Right renal pelvis (tissue), 4 donors: ENCODE results near the gene SLC7A6. TPM values are rescaled to one million over a fixed set of nuclear protein-coding genes. Genes with fewer than 3 reads are reported as not detected.

ENCODE experiments used
- DNase-seq, 4 donors: peaks; one replicate each; pipeline ENCODE4 v3.0.0-alpha.2; 2013; ENCODE audit warnings: low read depth in 4 of 4, low spot score in 3 of 4, missing footprints in 1 of 4
- polyA plus RNA-seq, 4 donors: library from polyadenylated mRNA; unstranded; fragments of 120-200 nt; gene quantifications; one replicate each; pipeline ENCODE4 v1.2.1, GENCODE V29; 2013; ENCODE audit not compliant: insufficient read length in 4 of 4

Gene SLC7A6
- polyA plus RNA-seq: 10 to 100 TPM; 12.6 to 16.3 (median 13.4) TPM

GRCh38 chr16:68264128-68265077 is at the start of gene SLC7A6:
SLC7A6 (plus strand) TSS chr16:68264526; CDS start chr16:68274727, 10,201 bp downstream.
- no peak for DNase-seq

- no peak for DNase-seq
Observed at GRCh38 chr16:68214726-68215125, 49.6 kb upstream of the SLC7A6 start.

GRCh38 chr16:68215302-68215701 is 49.0 kb upstream of the SLC7A6 start:
- DNase-seq: no peak

- DNase-seq: no peak
Observed at GRCh38 chr16:68216240-68216639, 48.1 kb upstream of the SLC7A6 start.

- no peak for DNase-seq
Observed at GRCh38 chr16:68217506-68217905, 46.8 kb upstream of the SLC7A6 start.

- no peak for DNase-seq
Observed at GRCh38 chr16:68219725-68220351, 44.5 kb upstream of the SLC7A6 start.

GRCh38 chr16:68223072-68223471 is 41.3 kb upstream of the SLC7A6 start:
- DNase-seq: no peak

- DNase-seq: no peak
Observed at GRCh38 chr16:68226116-68226515, 38.2 kb upstream of the SLC7A6 start.

- DNase-seq: no peak
Observed at GRCh38 chr16:68227183-68227793, 37.0 kb upstream of the SLC7A6 start.

- DNase-seq: no peak
Observed at GRCh38 chr16:68227850-68228553, 36.3 kb upstream of the SLC7A6 start.

- DNase-seq: no peak
Observed at GRCh38 chr16:68228652-68229051, 35.7 kb upstream of the SLC7A6 start.

- DNase-seq: no peak
Observed at GRCh38 chr16:68229431-68230175, 34.7 kb upstream of the SLC7A6 start.

GRCh38 chr16:68230176-68230571 is 34.2 kb upstream of the SLC7A6 start:
- DNase-seq: no peak

- no peak for DNase-seq
Observed at GRCh38 chr16:68230956-68231355, 33.4 kb upstream of the SLC7A6 start.

- no peak for DNase-seq
Observed at GRCh38 chr16:68231384-68232136, 32.8 kb upstream of the SLC7A6 start.

GRCh38 chr16:68232335-68232734 is 32.0 kb upstream of the SLC7A6 start:
- no peak for DNase-seq

GRCh38 chr16:68233085-68233834 is 31.1 kb upstream of the SLC7A6 start:
- DNase-seq: no peak

- DNase-seq: no peak
Observed at GRCh38 chr16:68233835-68234187, 30.5 kb upstream of the SLC7A6 start.
